Ishikawa (cell line): Measurements from ENCODE around the gene NNT.

ENCODE experiments used
- EP300 ChIP-seq: IDR thresholded peaks from 2 replicates; pipeline ENCODE4 v1.6.1; 2012; ENCODE audit warnings: borderline replicate concordance
- NFIC ChIP-seq: IDR thresholded peaks from 2 replicates; pipeline ENCODE4 v1.6.1; 2012
- REST ChIP-seq: IDR thresholded peaks from 2 replicates; pipeline ENCODE4 v1.6.1; 2012; ENCODE audit warnings: low read depth, mild to moderate bottlenecking

DNA sequence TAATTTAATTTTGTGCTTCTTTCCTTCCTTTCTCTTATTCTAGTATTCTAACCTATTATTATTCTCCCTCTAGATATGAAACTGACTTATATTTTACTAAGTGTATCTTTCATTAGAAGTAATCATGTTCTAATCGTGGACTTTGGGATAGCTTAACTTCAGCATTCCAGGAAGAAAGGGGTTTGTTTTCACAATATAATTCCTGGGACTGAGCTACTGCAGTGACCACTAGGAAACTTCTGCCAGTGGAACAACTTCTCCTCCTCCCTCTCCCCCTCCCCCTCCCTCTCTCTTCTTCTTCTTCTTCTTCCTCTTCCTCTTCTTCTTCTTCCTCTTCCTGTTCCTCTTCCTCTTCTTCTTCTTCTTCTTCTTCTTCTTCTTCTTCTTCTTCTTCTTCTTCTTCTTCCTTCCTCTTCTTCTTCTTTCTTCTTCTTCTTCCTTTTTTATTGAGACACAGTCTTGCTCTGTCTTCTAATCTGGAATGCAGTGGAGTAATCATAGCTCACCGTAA is 127.9 kb downstream of the NNT start:
- TF ChIP-seq EP300 (no peak), REST (no peak), NFIC (no peak)
